Subcutaneous abdominal adipose tissue (tissue), 5 donors: ENCODE data around the gene TMEM231.

ENCODE experiments used
- H3K27ac ChIP-seq: one replicate; pipeline ENCODE4 v1.7.0; 2013; ENCODE audit warnings: low read depth, mild to moderate bottlenecking, inconsistent platforms, low read length, moderate library complexity
- H3K27me3 ChIP-seq, 5 donors: one replicate each; pipeline ENCODE4 v1.7.0; 2013; ENCODE audit warnings: low read length in 5 of 5, inconsistent platforms in 1 of 5; ENCODE audit not compliant: control insufficient read depth in 5 of 5, insufficient read depth in 4 of 5
- H3K36me3 ChIP-seq, 5 donors: one replicate each; pipeline ENCODE4 v1.7.0; 2013; ENCODE audit warnings: low read length in 5 of 5; ENCODE audit not compliant: control insufficient read depth in 5 of 5, insufficient read depth in 5 of 5
- H3K4me1 ChIP-seq, 5 donors: one replicate each; pipeline ENCODE4 v1.7.0; 2013; ENCODE audit warnings: low read length in 5 of 5, mild to moderate bottlenecking in 3 of 5, moderate library complexity in 1 of 5; ENCODE audit not compliant: control insufficient read depth in 5 of 5, insufficient read depth in 5 of 5
- H3K4me3 ChIP-seq, 5 donors: one replicate each; pipeline ENCODE4 v1.7.0; 2013; ENCODE audit warnings: low read length in 5 of 5, low read depth in 1 of 5
- H3K9ac ChIP-seq, 5 donors: one replicate each; pipeline ENCODE4 v1.7.0; 2013; ENCODE audit warnings: low read length in 5 of 5, mild to moderate bottlenecking in 4 of 5, moderate library complexity in 3 of 5
- H3K9me3 ChIP-seq, 5 donors: one replicate each; pipeline ENCODE4 v1.7.0; 2013; ENCODE audit warnings: low read length in 5 of 5; ENCODE audit not compliant: control insufficient read depth in 5 of 5
- donor health status: healthy.
- donor health status: healthy.
- donor health status: healthy.
- donor health status: healthy.
- donor health status: healthy.

Gene TMEM231

DNA sequence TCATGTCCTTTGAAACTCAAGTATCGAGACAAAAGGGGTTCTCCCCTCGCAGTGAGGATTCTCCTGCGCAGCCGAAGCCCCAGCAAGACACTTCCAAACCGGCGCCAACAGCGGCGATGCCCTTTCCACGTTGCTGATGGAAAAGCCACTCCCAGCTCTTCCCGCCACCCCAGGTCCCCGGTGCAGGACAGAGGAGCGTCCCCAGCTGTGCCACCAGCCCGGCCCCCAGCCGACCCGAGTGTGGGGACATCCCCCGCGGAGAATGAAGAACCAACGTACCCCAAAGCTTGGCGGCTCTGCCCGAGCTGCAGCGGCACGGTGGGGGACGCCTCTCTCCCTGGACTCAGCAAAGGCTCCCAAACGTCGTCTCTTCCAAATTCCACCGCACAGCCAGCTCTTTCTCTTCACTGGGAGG lies 61.4 kb downstream of the TMEM231 start:
- peaks cover 10 to 30% (median 11%) of the 10 kb centered on the region in 5 donors for H3K27me3 ChIP-seq
- peaks cover 0 to 13% (median 12%) of the 10 kb centered on the region in 5 donors for H3K4me1 ChIP-seq
- H3K4me3 ChIP-seq = peak overlapping the region; percentile 52 to 68 (median 59)
- H3K27ac ChIP-seq = no peak overlapping the region
- peak overlapping the region in 2 of 5 donors; percentile 53 to 60 for H3K9ac ChIP-seq
- no peaks in the 10 kb centered on the region for H3K9me3 ChIP-seq
- no peaks in the 10 kb centered on the region for H3K36me3 ChIP-seq

DNA sequence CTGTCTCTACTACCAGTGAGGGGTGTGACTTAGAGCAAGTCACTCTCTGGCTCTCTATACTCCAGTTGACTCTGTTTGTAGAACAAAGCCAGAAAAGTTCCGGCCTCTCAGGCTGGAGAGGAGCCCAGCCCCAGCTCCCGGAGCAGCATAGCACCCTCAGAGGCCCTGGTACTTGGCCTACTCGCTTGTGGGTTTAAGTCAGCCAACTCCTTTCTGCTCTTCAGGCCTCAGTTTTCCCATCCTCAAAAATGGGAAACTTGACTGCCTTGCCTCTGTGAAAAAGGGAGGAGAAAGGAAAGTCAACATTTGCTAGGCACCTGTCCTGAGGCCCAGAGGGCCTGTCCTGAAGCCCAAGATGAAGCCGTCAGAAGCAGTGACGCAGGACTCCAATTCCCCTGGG lies 61.9 kb downstream of the TMEM231 start:
- H3K4me1 ChIP-seq = peaks cover 0 to 13% (median 12%) of the 10 kb centered on the region in 5 donors
- H3K9me3 ChIP-seq = no peaks in the 10 kb centered on the region
- H3K36me3 ChIP-seq = no peaks in the 10 kb centered on the region
- H3K4me3 ChIP-seq = peak overlapping the region in 3 of 5 donors; percentile 52 to 59 (median 53)
- no peak overlapping the region for H3K27ac ChIP-seq
- peaks cover 10 to 30% (median 11%) of the 10 kb centered on the region in 5 donors for H3K27me3 ChIP-seq
- H3K9ac ChIP-seq = no peak overlapping the region

DNA sequence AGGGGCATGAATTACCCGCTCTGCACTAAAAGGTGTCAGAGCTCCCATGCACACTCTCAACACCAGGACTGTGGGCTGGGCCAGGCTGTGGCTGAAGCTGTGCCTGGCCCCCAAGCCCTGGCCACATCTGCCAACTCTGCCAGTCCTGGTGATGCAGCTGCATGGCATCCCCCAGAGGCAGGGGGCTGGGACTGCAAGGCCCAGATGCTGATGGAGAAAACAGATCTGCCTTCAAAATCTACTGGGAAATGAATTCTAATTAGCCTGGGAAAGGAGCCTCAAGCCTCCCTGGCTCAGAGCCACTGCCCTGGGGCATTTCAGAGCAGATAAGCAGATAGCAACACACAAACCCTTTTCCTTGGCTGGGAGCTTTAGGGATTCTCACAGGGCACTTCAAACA lies 64.2 kb downstream of the TMEM231 start:
- no peaks in the 10 kb centered on the region for H3K9me3 ChIP-seq
- peaks cover 10 to 30% (median 11%) of the 10 kb centered on the region in 5 donors for H3K27me3 ChIP-seq
- H3K4me1 ChIP-seq = peaks cover 0 to 13% (median 12%) of the 10 kb centered on the region in 5 donors
- no peaks in the 10 kb centered on the region for H3K36me3 ChIP-seq
- H3K27ac ChIP-seq = no peak overlapping the region
- no peak overlapping the region for H3K4me3 ChIP-seq
- H3K9ac ChIP-seq = no peak overlapping the region

DNA sequence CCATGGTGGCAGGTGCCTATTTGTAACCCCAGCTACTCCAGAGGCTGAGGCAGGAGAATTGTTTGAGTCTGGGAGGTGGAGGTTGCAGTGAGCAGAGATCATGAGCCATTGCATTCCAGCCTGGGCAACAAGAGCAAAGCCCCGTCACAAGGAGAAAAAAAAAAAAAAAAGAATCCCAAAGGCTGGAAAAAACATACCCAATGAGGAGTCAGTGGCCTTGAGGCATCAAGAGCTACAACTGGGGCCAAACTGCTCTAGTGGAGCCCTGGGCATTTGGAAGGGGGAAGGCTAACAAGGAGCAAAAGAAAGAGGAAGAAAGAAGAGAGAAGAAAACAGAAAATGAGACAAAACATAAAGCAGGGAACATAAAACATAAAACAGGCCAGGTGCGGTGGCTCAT lies 67.7 kb downstream of the TMEM231 start:
- Histone ChIP-seq H3K9me3 (no peaks in the 10 kb centered on the region), H3K27me3 (peaks cover 0 to 13% (median 11%) of the 10 kb centered on the region in 5 donors), H3K27ac (no peak overlapping the region), H3K9ac (no peak overlapping the region), H3K4me3 (no peak overlapping the region), H3K36me3 (no peaks in the 10 kb centered on the region), H3K4me1 (no peaks in the 10 kb centered on the region)
